ENCODE measurements around the gene SPOP.
"Not testable (repeated sequence)": the region's sequence is repeated elsewhere in the genome, so short reads cannot be mapped to it uniquely, and the experiment has no call there.

The SPOP gene

GRCh38 chr17:49695698-49696232 is 17.9 kb upstream of the SPOP start:
- DNase-seq (ENCODE audit: low read depth in 2 of 2), result no peak

DNA sequence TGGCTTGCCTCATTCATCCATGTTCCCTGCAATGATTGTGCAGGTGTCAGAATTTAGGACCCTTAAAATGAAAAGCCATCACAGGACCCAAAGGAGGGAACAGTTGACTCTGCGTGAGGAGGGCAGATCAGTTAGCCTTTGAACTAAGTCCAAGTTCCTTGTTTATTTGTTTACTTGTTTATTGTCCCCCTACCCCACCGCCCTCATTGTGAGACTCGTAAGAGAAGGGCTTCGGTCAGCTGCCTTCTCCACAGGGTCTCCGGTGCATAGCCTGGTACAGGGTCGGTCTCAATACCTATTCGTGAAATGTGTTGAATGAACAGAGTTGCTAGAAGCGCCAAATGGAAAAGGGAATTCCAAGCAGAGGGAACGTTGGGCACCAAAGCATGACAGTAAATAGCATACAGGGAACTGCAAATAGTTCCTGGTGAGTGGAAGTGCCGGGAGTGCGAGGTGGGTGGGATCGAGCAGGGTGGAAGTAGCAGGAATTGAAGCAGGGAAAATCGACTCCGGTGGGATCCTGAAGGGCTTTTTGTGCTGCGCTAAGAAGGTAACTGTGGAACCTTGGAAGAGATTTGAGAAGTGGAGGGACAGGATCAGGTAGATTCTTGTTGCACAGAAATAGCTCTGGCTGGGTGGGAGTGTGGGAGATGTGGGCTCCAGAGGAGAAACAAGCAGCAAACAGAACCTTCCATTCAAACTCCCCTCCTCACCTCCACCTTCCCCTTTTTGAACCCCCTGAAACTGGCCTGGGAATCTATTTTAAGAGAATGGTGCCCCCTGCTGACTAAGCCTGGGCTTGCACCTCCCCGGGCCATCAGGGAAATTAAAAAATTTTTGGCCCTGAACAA is 17.2 kb upstream of the SPOP start:
- DNase-seq (ENCODE audit: low read depth in 2 of 2), result peak; percentile 58 to 75

DNA sequence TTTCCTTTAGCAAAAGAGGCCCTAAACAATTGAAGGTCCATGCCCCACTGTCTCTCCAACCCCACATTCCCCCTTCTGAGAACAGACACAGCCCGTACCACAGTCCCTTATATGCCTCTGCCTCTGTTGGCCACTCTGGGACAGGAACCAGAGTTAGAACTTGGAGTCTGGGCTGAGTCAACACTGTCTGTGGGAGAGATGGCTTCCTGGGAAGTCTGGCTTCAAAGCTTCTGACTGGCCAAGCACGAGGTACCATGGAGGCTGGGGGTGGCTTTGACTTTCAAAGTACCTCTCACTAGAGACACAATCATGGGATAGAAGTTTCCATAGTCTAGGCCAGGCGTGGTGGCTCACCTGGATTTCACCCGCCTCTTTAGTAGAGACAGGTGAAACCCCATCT is 14.9 kb upstream of the SPOP start:
- DNase-seq (ENCODE audit: low read depth in 2 of 2), result no peak

DNA sequence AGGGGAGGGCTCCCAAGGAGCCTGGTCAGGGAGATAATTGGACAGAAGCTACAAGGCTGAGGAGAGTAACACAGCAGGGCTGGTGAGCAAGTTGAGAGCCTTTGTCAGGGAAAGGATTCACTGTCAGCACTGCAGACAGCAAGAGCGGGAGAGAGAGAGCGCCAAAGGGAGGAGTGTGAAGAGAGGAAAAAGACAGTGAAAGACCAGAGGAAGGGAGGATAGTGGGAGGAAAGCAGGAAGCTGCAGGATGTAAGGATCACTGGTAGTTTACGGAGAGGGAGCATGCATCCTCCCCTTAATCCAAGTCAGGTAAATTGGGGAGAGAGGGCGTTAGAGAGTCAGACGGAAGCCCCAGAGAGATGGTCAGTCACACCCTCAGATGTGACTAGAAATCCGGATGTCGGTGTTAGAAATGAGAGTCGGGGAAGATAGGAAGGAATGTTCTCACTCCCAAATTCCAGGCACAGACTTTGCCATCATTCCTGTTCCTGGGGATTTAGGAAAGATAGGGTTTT is 13.8 kb upstream of the SPOP start:
- DNase-seq (ENCODE audit: low read depth in 2 of 2), result no peak

DNA sequence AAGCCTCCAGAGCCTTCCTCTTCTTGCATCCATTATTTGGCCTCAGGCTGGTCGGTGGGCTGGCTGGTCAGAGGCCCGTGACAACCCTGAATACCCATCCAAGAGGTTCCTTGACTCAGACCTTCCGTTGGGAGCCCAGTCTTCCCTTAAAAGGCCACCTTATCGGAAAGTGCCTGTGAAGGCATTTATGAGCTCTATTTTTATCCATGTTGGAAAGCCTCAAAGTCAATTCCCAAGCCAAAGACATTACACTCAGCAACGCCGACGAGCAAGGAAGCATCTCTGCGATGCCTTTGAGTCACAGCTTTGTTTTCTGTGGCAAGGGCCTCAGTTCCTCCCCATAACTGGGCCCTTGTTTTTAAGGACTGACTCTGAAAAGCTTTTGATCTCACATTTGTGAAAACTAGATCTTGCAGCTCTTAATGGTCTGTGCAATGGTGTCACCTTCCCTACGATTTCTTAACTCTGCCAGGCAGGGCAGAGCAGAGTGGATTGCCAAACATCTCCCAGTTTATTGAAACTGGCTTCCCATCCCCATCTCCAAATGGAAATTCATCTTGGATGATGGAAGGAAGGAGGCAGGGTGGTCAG is 13.3 kb upstream of the SPOP start:
- DNase-seq (ENCODE audit: low read depth in 2 of 2), result no peak

- DNase-seq (ENCODE audit: low read depth in 2 of 2), result no peak
These were observed 12.4 kb upstream of the SPOP start for GRCh38 chr17:49690256-49690655.

DNA sequence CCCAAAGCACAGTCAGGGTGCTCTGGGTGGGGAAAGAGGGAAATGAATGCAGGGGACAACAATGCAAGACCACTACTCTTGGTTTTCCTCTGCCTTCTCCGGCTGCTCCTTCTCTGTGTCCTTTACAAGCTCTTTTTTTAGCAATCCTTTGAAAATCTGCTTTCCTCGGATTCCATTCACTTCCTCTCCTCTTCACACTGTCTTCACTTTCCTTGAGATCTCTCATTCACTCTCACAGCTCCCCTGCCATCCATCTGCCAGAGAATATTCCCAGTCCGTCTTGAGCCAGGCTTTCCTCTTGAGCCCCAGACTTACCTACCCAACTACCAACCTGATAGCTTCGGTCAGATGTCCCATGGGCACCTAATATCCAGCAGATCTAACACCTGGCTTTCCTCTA is 11.0 kb upstream of the SPOP start:
- DNase-seq (ENCODE audit: low read depth in 2 of 2), result no peak

DNA sequence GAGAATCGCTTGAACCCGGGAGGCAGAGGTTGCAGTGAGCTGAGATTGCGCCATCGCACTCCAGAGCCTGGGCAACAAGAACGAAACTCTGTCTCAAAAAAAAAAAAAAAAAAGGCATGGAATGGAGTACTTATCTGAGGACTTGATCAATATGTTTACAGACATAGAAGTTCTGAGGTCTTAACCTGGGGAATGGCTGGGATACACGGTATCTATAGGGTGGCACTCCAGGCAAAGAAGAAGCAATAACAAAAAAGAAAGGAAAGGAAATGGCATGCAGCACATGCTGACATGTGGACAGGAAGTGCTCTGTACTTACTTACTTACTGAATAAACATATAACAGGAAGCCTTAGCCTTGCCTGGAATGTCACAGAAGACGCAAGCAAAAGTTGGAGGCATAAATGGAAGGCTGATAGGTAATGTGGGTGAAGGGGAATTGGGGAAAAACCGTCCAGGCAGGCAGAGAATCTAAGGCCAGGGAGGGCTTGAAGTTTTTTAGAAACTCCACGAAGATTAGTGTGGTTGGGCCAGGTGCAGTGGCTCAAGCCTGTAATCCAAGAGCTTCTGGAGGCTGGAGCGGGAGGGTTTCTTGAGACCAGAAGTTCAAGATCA is 10.1 kb upstream of the SPOP start:
- no peak for DNase-seq (ENCODE audit: low read depth in 2 of 2)

DNA sequence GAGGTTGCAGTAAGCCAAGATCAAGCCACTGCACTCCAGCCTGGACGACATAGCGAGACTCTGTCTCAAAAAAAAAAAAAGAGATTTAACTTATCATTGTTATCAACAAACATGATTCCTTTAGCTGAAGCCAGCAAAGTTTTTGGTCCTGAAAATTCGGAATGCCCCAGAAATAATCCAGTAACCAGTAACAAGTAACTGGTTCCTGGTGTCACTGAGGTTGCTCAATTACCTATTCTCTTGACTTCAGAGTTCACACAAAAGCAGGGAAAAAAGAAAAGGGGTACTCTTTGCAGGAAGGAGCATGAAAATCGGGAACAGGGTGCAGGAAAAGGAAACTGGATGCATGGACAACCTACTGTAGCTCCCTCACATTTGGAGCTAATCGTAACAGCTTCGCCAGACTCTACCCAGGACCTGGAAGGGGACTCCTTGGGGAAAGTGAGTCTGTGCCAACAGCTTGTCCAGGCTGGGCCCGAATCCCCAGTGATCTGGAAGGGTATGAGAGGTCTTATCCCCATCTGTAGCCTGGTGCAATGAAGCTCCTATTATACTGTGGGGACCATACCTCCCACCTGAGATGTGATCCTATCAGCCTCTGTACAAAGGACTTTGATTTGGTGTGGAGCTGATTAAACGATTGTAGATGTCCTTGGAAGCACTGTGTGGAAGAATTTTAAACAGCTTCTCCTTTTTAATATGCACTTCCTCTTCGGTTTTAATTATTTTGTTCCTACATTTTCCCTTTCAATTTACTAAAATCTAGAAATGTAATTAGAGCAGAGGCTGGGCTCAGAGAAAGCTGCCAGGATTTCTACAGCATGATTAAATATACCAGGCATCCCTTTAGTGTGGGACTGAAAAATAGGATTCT is 3.4 kb upstream of the SPOP start:
- DNase-seq (ENCODE audit: low read depth in 2 of 2), result no peak

GRCh38 chr17:49680314-49680713 is 2.4 kb upstream of the SPOP start:
- DNase-seq (ENCODE audit: low read depth in 2 of 2), result no peak

DNA sequence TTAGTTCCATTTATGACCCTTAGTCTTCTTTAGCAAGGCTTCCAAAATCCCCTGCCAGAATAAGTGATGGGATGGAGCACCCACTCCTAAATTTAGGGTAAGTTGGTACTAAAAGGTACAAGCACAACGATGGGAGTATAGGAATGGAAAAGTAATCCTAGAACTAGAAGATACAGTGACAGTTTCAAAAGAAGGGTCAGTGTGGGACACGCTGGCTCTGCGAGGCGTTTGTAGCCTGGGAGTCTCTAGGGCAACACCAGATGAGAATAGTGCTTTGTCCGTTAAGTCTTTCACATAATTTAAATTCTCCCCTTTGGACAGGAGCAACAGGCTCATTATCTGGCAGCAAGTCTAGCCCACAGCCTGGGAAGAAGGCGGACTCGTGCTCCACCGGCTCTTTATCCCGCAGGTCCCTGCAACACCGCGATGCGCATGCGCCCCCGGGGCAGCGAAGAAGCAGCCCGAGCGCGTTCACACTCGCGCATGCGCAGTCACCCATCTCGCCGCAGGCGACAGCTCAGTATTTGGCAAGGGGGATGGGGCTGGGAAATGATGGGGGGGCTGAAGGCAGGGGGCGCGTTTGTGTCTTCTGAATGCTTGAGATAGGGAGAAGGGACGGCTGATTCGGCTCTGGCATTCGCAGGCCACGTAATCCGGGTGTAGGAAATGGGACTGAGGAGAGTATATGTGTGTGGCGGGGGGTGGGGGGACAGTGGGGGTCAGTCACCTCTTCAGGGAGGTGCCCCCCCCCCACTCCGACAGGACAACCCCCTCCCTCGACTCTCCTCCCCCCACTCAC is 564 bp downstream of the SPOP start:
- DNase-seq (ENCODE audit: low read depth in 2 of 2), result peak; percentile 95 to 96

DNA sequence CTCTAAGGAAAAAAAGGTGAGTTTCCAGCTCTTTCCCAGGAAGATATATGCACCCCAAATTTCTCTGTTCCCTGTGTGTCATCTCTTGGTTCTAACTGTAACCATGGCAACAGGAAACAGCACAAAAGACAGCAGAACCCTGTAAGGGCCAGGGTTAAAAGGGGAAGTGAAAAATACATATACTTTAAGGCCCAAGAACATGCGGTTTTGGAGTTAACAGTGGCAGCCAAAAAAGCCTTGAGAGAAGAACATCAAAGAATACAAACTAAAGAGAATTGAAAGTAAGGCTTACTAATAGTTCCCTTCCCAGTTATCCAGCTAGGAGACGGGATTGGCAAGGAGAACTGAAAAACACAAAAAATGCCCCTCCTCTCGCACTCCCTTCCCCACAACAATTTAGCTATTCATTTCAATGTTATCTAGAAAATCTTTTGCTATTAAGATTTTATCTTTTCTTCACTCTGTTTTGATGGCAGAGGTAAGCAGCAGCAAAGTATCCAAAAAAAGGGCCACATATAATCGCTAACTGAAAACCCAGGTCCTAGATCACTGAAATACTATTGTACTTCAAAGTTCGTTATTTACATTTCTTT is 1.5 kb downstream of the SPOP start:
- DNase-seq (ENCODE audit: low read depth in 2 of 2), result no peak

- no peak for DNase-seq (ENCODE audit: low read depth in 2 of 2)
These were observed 3.4 kb downstream of the SPOP start for GRCh38 chr17:49674507-49674906.

DNA sequence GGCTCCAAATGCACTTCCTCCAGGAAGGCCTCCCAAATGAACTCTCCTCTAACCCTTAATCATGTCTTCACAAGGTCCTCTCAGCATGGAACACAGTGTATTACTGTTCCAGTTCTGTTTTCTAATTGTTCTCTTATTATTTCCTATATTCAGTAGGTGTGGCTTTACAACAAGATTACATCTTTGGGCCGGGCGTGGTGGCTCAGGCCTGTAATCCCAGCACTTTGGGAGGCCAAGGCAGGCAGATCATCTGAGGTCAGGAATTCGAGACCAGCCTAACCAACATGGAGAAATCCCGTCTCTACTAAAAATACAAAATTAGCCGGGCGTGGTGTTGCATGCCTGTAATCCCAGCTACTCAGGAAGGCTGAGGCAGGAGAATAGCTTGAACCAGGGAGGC is 4.2 kb downstream of the SPOP start:
- not testable (repeated sequence) for DNase-seq (ENCODE audit: low read depth in 2 of 2)

DNA sequence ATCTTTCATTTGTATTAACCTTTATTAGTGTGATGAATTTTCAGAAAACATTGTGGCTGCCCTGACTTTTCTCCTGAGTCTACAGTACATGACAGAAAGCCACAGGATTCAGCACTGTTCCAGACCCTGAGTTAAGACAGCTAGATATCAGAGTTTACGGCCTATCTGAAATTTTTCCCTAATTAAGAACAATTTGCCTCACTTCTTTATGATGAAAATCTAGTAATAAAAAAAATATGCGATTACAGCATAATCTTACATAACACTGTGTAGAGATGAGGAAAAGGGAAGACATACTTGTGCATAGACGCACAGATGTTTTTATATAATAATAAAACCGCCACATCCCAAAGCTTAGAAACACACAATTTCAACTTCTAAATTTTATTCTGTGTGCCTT is 7.3 kb downstream of the SPOP start:
- DNase-seq (ENCODE audit: low read depth in 2 of 2), result no peak

DNA sequence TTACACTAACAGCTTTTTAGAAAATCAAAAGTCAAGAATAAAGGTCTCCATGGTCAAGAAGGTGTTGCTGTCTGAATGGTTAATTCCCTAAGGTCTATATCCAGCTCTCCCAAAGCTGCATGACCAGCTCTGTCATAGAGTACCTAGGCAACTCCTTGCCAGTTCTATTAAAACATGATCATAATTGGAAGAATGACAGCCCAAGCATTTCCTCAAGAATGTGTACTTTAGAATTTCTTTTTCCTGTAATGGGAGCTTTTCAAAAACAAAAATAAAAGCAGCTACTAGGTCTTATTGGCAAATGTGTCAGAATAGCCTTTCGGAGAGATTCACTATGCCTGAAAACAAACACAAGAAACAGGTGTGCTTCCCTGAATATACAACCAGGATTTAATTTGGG is 7.9 kb downstream of the SPOP start:
- DNase-seq (ENCODE audit: low read depth in 2 of 2), result no peak

- no peak for DNase-seq (ENCODE audit: low read depth in 2 of 2)
These were observed 10.0 kb downstream of the SPOP start for GRCh38 chr17:49667854-49668253.

DNA sequence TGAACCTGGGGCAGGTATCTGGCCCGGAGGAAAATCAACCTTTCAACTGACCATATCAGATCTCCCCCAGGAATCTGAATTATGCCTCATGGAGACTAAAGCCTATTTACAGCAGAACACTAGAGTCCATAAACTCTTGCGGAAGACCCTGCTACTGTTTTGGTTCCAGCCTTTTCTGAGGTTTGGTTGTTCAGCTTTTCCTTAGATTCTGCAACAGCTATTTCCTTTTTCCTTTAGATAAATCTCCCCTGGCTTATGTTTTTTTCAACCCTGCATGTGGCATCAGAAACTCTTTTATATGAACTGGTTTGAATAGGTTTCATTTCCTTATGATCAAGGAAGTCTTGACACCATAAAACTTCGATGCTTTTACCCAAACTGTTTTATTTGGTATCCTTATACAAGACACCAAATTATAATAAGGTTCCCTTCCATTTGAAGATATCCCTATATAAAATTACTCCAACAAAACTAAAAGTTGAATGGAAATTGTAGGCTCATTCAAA is 13.1 kb downstream of the SPOP start:
- no peak for DNase-seq (ENCODE audit: low read depth in 2 of 2)

DNA sequence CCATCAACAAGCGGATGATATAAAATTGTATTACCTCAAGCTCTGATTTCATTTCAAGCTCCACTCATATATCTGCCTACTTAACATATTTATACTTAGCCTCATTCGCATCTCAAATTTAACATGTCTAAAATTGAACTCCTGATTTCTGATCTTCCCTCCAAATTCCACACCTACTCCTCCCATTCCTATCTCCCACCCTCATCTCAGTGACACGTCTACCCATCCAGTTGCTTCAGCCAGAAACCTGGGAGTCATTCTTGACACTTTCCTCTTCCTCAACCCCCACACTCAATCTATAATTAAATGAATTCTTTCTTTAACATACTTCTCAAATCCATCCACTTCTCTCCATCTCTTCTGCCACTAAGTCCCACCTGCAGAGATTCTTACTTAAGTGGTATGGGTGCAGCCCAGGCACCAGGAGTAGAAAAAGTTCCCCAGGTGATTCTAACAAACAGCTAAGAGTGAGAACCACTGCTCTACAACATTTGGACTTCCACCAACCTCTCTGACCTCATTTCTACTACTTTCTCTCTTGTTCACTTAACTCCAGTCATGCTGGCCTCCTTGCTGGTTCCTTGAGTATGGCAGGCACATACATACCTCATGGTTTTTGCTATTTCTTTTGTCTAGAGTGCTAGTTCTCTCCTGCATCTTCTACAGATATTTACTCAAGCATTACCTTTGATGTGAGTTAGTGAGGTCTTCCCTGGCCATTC is 18.1 kb downstream of the SPOP start:
- no peak for DNase-seq (ENCODE audit: low read depth in 2 of 2)

DNA sequence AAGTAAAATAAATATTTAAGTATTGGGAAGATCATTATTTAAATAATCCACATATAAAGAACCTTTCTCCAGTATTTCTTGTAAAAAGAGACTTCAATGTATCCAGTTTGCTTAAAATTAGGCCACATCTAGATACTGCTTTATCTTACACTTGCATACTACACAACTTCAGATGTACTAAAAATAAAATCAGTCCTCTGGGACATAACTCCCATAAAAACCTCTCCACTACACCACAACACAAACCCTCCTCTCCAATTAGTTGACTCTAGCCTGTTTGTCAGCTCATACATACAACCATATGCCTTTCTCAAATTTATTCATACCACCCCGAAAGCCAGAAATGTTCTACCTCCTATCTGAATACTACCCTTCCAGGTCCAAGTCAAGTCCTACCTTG is 21.6 kb downstream of the SPOP start:
- DNase-seq (ENCODE audit: low read depth in 2 of 2), result no peak

All from stimulated activated CD4-positive, alpha-beta T cell treated with anti-CD3 and anti-CD28 coated beads, Interleukin-4, amount 100 ng/mL, for 48 hours (primary cell).